HEK293 (cell line): Measurements from ENCODE around the gene DOK6.

Experiments used
- CTCF ChIA-PET: fragments of 350-600 bp; formaldehyde crosslinking; extraction: SDS; loops from one replicate; lab custom pipeline; 2021; ENCODE audit warnings: antibody characterized with exemption; lab: Yijun Ruan, JAX
- POLR2A ChIA-PET: fragments of 300-600 bp; formaldehyde crosslinking; extraction: SDS; loops from one replicate; lab custom pipeline; 2020; ENCODE audit warnings: antibody characterized with exemption, inconsistent platforms; lab: Yijun Ruan, JAX
- H3K27ac ChIP-seq: fragments of 200-500 bp; sonication (Bioruptor generic); 2 replicates; pipeline ENCODE4 v1.5.1; 2014; ENCODE audit warnings: low read depth, low read length, control low read depth, inconsistent platforms; ENCODE audit errors: extremely low read depth
- H3K36me3 ChIP-seq, 2 experiments: fragments of 200-500 bp in 1 of 2; sonication (Bioruptor generic) in 1 of 2; 1 replicate in 1 of 2; 2 replicates in 1 of 2; pipeline ENCODE4 v1.5.1; 2014 to 2017; ENCODE audit warnings: inconsistent platforms in 2 of 2, low read length in 2 of 2; ENCODE audit not compliant: control insufficient read depth in 2 of 2, insufficient read depth in 1 of 2
- H3K4me1 ChIP-seq: fragments of 200-500 bp; sonication (Bioruptor generic); 2 replicates; pipeline ENCODE4 v1.5.1; 2014; ENCODE audit warnings: mild to moderate bottlenecking, low read length, inconsistent platforms; ENCODE audit not compliant: control insufficient read depth, insufficient read depth
- H3K4me3 ChIP-seq: 2 replicates; pipeline ENCODE4 v1.5.1; 2011; ENCODE audit warnings: low read depth, mild to moderate bottlenecking, control low read depth, low read length, moderate library complexity
- H3K9me3 ChIP-seq: fragments of 200-500 bp; sonication (Bioruptor generic); 2 replicates; pipeline ENCODE4 v1.5.1; 2014; ENCODE audit warnings: low read depth, low read length, inconsistent platforms; ENCODE audit not compliant: control insufficient read depth, insufficient read depth
- GFI1B ChIP-seq: fragments of 450-650 bp; formaldehyde crosslinking; IDR thresholded peaks from 2 replicates; pipeline ENCODE4 v1.5.1; 2016; ENCODE audit warnings: missing biosample characterization, missing genetic modification characterization
- GLI2 ChIP-seq: fragments of 450-650 bp; formaldehyde crosslinking; IDR thresholded peaks from 2 replicates; pipeline ENCODE4; 2017; ENCODE audit warnings: missing biosample characterization, missing genetic modification characterization, low read depth, borderline replicate concordance
- IKZF3 ChIP-seq: fragments of 450-650 bp; IDR thresholded peaks from 2 replicates; pipeline ENCODE4 v1.5.0; 2018; ENCODE audit warnings: missing biosample characterization, mild to moderate bottlenecking, missing genetic modification characterization, moderate library complexity
- MEIS1 ChIP-seq: sonication (generic); formaldehyde crosslinking; IDR thresholded peaks from 2 replicates; pipeline ENCODE4 v1.8.1; 2022; ENCODE audit warnings: missing genetic modification reagents, mild to moderate bottlenecking, borderline replicate concordance
- RBAK ChIP-seq: fragments of 450-650 bp; formaldehyde crosslinking; IDR thresholded peaks from 2 replicates; pipeline ENCODE4 v1.5.1; 2016; ENCODE audit warnings: missing biosample characterization, missing genetic modification characterization
- SP3 ChIP-seq: fragments of 450-650 bp; formaldehyde crosslinking; IDR thresholded peaks from 2 replicates; pipeline ENCODE4 v1.5.1; 2016; ENCODE audit warnings: missing biosample characterization, missing genetic modification characterization
- TRIM28 ChIP-seq: IDR thresholded peaks from 2 replicates; pipeline ENCODE4 v1.6.1; 2011; ENCODE audit warnings: low read length, control low read depth, borderline replicate concordance
- ZFHX2 ChIP-seq: fragments of 450-650 bp; formaldehyde crosslinking; conservative IDR thresholded peaks from 2 replicates; pipeline ENCODE4 v1.5.1; 2016; ENCODE audit warnings: missing biosample characterization, missing genetic modification characterization
- ZFP41 ChIP-seq: fragments of 450-650 bp; formaldehyde crosslinking; IDR thresholded peaks from 2 replicates; pipeline ENCODE4 v1.5.1; 2016; ENCODE audit warnings: missing biosample characterization, missing genetic modification characterization, borderline replicate concordance
- ZNF114 ChIP-seq: fragments of 450-650 bp; formaldehyde crosslinking; IDR thresholded peaks from 2 replicates; pipeline ENCODE4 v1.5.0; 2017; ENCODE audit warnings: missing biosample characterization, missing genetic modification characterization
- ZNF155 ChIP-seq: fragments of 450-650 bp; formaldehyde crosslinking; IDR thresholded peaks from 2 replicates; pipeline ENCODE4 v1.5.1; 2016; ENCODE audit warnings: missing biosample characterization, missing genetic modification characterization
- ZNF16 ChIP-seq: fragments of 450-650 bp; formaldehyde crosslinking; IDR thresholded peaks from 2 replicates; pipeline ENCODE4 v1.5.1; 2016; ENCODE audit warnings: low read depth, missing biosample characterization, missing genetic modification characterization
- ZNF2 ChIP-seq: fragments of 450-650 bp; formaldehyde crosslinking; IDR thresholded peaks from 2 replicates; pipeline ENCODE4 v1.5.1; 2016; ENCODE audit warnings: missing biosample characterization, missing genetic modification characterization
- ZNF266 ChIP-seq: fragments of 450-650 bp; formaldehyde crosslinking; IDR thresholded peaks from 2 replicates; pipeline ENCODE4 v1.5.1; 2016; ENCODE audit warnings: missing biosample characterization, missing genetic modification characterization, low read depth
- ZNF302 ChIP-seq: fragments of 450-650 bp; formaldehyde crosslinking; IDR thresholded peaks from 2 replicates; pipeline ENCODE4 v1.5.1; 2016; ENCODE audit warnings: missing biosample characterization, missing genetic modification characterization, low read depth
- ZNF324 ChIP-seq: fragments of 450-650 bp; formaldehyde crosslinking; IDR thresholded peaks from 2 replicates; pipeline ENCODE4 v1.5.1; 2016; ENCODE audit warnings: missing biosample characterization, missing genetic modification characterization
- ZNF354C ChIP-seq: fragments of 450-650 bp; formaldehyde crosslinking; IDR thresholded peaks from 2 replicates; pipeline ENCODE4 v1.5.1; 2016; ENCODE audit warnings: missing biosample characterization, missing genetic modification characterization, low read depth, borderline replicate concordance
- ZNF416 ChIP-seq: fragments of 450-650 bp; formaldehyde crosslinking; IDR thresholded peaks from 2 replicates; pipeline ENCODE4 v1.5.1; 2016; ENCODE audit warnings: missing biosample characterization, missing genetic modification characterization
- ZNF426 ChIP-seq: fragments of 450-650 bp; formaldehyde crosslinking; IDR thresholded peaks from 2 replicates; pipeline ENCODE4 v1.5.1; 2017; ENCODE audit warnings: missing biosample characterization, missing genetic modification characterization, mild to moderate bottlenecking, inconsistent platforms, moderate library complexity
- ZNF433 ChIP-seq: fragments of 450-650 bp; formaldehyde crosslinking; IDR thresholded peaks from 2 replicates; pipeline ENCODE4 v1.5.1; 2016; ENCODE audit warnings: missing biosample characterization, missing genetic modification characterization, low read depth
- ZNF473 ChIP-seq: fragments of 450-650 bp; formaldehyde crosslinking; IDR thresholded peaks from 2 replicates; pipeline ENCODE4 v1.5.1; 2017; ENCODE audit warnings: missing biosample characterization, missing genetic modification characterization
- ZNF510 ChIP-seq: fragments of 450-650 bp; formaldehyde crosslinking; IDR thresholded peaks from 2 replicates; pipeline ENCODE4 v1.5.1; 2018; ENCODE audit warnings: mild to moderate bottlenecking, missing genetic modification characterization, missing biosample characterization; ENCODE audit not compliant: insufficient replicate concordance
- ZNF707 ChIP-seq: fragments of 450-650 bp; formaldehyde crosslinking; IDR thresholded peaks from 2 replicates; pipeline ENCODE4 v1.5.1; 2016; ENCODE audit warnings: missing biosample characterization, missing genetic modification characterization
- ZNF768 ChIP-seq: fragments of 450-650 bp; formaldehyde crosslinking; IDR thresholded peaks from 2 replicates; pipeline ENCODE4 v1.5.1; 2018; ENCODE audit warnings: missing biosample characterization, mild to moderate bottlenecking, missing genetic modification characterization
- ZSCAN23 ChIP-seq: fragments of 450-650 bp; formaldehyde crosslinking; IDR thresholded peaks from 2 replicates; pipeline ENCODE4 v1.5.1; 2016; ENCODE audit warnings: missing biosample characterization, missing genetic modification characterization
- ZXDB ChIP-seq: fragments of 450-650 bp; formaldehyde crosslinking; IDR thresholded peaks from 2 replicates; pipeline ENCODE4 v1.5.1; 2016; ENCODE audit warnings: missing biosample characterization, missing genetic modification characterization
- TF ChIP-seq, protein P1 (sequence below): fragments of 450-650 bp; formaldehyde crosslinking; IDR thresholded peaks from 2 replicates; pipeline ENCODE4 v1.5.1; 2017; ENCODE audit warnings: missing biosample characterization, missing genetic modification characterization
- TF ChIP-seq, protein P2 (sequence below): fragments of 450-650 bp; formaldehyde crosslinking; IDR thresholded peaks from 2 replicates; pipeline ENCODE4 v1.5.1; 2017; ENCODE audit warnings: missing biosample characterization, missing genetic modification characterization
- TF ChIP-seq, protein P3 (sequence below): fragments of 450-650 bp; formaldehyde crosslinking; IDR thresholded peaks from 2 replicates; pipeline ENCODE4 v1.5.1; 2016; ENCODE audit warnings: missing biosample characterization, missing genetic modification characterization
- TF ChIP-seq, protein P4 (sequence below): fragments of 450-650 bp; formaldehyde crosslinking; IDR thresholded peaks from 2 replicates; pipeline ENCODE4 v1.5.1; 2016; ENCODE audit warnings: missing biosample characterization, missing genetic modification characterization

The DOK6 gene

DNA sequence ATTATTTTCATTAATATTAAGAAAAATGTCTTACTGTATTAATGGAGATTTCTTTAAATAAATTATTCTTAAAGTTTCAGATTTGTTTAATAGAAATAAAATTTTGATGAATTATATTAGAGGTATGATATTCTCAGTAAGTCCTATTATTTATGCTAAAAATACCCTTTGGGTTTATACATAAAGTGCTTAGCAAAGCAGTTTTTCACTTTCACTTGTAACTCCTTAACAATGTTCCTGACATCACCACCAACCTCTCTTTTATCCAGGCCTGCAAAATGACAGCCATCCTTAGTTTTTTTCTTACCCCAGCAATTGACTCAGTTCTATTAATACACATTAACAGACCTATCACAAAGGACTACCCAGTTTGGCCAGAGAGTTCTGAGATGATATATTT lies 376.6 kb downstream of the DOK6 start (continued):
- TF ChIP-seq ZNF473 (tag by site-specific recombination) (no peak), ZNF433 (tag by site-specific recombination) (no peak), IKZF3 (tag by site-specific recombination) (no peak), ZNF768 (no peak), GLI2 (tag by site-specific recombination) (no peak), ZXDB (tag by site-specific recombination) (no peak)
- TF ChIP-seq, protein P1, sequence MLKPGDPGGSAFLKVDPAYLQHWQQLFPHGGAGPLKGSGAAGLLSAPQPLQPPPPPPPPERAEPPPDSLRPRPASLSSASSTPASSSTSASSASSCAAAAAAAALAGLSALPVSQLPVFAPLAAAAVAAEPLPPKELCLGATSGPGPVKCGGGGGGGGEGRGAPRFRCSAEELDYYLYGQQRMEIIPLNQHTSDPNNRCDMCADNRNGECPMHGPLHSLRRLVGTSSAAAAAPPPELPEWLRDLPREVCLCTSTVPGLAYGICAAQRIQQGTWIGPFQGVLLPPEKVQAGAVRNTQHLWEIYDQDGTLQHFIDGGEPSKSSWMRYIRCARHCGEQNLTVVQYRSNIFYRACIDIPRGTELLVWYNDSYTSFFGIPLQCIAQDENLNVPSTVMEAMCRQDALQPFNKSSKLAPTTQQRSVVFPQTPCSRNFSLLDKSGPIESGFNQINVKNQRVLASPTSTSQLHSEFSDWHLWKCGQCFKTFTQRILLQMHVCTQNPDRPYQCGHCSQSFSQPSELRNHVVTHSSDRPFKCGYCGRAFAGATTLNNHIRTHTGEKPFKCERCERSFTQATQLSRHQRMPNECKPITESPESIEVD (tag by site-specific recombination), result no peak

DNA sequence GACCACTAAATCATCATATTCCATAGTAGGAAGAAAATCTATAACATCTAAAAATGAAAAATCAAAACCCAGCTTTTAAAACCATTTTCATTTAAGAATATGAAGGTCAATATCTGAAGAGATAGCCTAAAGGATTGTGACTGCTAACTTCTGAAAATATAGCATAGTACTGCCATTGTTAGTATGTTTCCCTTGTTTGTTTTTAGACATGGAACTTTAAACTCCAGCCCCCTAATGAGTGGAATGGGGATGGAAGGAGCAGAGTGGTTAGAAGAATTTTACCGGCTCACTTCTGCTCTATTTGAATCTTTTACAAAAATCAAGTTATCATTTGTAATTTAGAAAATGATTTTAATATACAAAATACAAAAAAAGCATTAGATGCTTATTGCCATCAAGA lies 378.0 kb downstream of the DOK6 start:
- H3K4me3 ChIP-seq, result no peak overlapping the region
- ChIA-PET CTCF (no interaction called here), POLR2A (no interaction called here)
- no peak overlapping the region for H3K27ac ChIP-seq
- TF ChIP-seq ZNF302 (no peak), GFI1B (tag by site-specific recombination) (no peak), ZFP41 (tag by site-specific recombination) (no peak), SP3 (no peak), ZNF510 (no peak), ZNF2 (tag by site-specific recombination) (no peak), ZSCAN23 (tag by site-specific recombination) (no peak)
- TF ChIP-seq, protein P2, sequence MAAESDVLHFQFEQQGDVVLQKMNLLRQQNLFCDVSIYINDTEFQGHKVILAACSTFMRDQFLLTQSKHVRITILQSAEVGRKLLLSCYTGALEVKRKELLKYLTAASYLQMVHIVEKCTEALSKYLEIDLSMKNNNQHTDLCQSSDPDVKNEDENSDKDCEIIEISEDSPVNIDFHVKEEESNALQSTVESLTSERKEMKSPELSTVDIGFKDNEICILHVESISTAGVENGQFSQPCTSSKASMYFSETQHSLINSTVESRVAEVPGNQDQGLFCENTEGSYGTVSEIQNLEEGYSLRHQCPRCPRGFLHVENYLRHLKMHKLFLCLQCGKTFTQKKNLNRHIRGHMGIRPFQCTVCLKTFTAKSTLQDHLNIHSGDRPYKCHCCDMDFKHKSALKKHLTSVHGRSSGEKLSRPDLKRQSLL (tag by site-specific recombination), result no peak
- H3K36me3 ChIP-seq, result no peaks in the 10 kb centered on the region
- H3K4me1 ChIP-seq, result no peaks in the 10 kb centered on the region
- H3K9me3 ChIP-seq, result no peaks in the 10 kb centered on the region

DNA sequence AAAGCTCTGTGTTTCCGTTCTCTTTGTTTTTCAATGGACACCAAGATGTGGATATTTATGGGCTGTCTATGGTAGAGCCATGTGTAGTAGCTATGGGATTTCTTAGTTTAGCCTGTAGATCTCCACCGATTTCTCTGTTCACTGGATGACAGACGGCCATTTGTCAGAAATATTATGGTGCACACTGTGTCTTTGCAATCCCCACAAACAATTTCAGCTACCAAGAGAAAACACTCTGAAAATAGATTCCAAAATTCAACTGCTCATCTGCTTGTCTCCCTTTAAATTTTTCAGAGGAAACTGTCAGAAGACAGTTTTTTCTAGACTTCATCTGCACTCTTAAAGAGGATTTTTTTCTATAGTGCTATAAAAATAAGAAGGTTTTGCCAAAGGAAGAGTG lies 380.2 kb downstream of the DOK6 start:
- ChIA-PET CTCF (interaction anchor here (0.7 kb wide), 1 partner anchor 121 kb away, joined by 5 read pairs; no protein-coding TSS in a partner anchor), POLR2A (no interaction called here)
- Histone ChIP-seq H3K4me1 (no peaks in the 10 kb centered on the region), H3K4me3 (no peak overlapping the region), H3K27ac (no peak overlapping the region), H3K9me3 (no peaks in the 10 kb centered on the region), H3K36me3 (no peaks in the 10 kb centered on the region)
- TF ChIP-seq, protein P3, sequence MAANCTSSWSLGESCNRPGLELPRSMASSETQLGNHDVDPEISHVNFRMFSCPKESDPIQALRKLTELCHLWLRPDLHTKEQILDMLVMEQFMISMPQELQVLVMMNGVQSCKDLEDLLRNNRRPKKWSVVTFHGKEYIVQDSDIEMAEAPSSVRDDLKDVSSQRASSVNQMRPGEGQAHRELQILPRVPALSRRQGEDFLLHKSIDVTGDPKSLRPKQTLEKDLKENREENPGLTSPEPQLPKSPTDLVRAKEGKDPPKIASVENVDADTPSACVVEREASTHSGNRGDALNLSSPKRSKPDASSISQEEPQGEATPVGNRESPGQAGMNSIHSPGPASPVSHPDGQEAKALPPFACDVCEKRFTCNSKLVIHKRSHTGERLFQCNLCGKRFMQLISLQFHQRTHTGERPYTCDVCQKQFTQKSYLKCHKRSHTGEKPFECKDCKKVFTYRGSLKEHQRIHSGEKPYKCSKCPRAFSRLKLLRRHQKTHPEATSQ (tag by site-specific recombination), result no peak
- TF ChIP-seq ZNF155 (no peak), ZNF114 (tag by site-specific recombination) (no peak), TRIM28 (no peak), ZNF707 (tag by site-specific recombination) (no peak), ZFHX2 (tag by site-specific recombination) (no peak), ZNF266 (tag by site-specific recombination) (no peak), ZNF416 (no peak), ZNF354C (tag by site-specific recombination) (no peak), ZNF16 (tag by site-specific recombination) (no peak), ZNF426 (tag by site-specific recombination) (no peak), ZNF324 (tag by site-specific recombination) (no peak), RBAK (no peak), MEIS1 (CRISPR knock-in tag) (no peak)
- TF ChIP-seq, protein P4, sequence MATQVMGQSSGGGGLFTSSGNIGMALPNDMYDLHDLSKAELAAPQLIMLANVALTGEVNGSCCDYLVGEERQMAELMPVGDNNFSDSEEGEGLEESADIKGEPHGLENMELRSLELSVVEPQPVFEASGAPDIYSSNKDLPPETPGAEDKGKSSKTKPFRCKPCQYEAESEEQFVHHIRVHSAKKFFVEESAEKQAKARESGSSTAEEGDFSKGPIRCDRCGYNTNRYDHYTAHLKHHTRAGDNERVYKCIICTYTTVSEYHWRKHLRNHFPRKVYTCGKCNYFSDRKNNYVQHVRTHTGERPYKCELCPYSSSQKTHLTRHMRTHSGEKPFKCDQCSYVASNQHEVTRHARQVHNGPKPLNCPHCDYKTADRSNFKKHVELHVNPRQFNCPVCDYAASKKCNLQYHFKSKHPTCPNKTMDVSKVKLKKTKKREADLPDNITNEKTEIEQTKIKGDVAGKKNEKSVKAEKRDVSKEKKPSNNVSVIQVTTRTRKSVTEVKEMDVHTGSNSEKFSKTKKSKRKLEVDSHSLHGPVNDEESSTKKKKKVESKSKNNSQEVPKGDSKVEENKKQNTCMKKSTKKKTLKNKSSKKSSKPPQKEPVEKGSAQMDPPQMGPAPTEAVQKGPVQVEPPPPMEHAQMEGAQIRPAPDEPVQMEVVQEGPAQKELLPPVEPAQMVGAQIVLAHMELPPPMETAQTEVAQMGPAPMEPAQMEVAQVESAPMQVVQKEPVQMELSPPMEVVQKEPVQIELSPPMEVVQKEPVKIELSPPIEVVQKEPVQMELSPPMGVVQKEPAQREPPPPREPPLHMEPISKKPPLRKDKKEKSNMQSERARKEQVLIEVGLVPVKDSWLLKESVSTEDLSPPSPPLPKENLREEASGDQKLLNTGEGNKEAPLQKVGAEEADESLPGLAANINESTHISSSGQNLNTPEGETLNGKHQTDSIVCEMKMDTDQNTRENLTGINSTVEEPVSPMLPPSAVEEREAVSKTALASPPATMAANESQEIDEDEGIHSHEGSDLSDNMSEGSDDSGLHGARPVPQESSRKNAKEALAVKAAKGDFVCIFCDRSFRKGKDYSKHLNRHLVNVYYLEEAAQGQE (tag by site-specific recombination), result no peak
